Measurements from ENCODE around the gene ZC3H18.

The ZC3H18 gene

DNA sequence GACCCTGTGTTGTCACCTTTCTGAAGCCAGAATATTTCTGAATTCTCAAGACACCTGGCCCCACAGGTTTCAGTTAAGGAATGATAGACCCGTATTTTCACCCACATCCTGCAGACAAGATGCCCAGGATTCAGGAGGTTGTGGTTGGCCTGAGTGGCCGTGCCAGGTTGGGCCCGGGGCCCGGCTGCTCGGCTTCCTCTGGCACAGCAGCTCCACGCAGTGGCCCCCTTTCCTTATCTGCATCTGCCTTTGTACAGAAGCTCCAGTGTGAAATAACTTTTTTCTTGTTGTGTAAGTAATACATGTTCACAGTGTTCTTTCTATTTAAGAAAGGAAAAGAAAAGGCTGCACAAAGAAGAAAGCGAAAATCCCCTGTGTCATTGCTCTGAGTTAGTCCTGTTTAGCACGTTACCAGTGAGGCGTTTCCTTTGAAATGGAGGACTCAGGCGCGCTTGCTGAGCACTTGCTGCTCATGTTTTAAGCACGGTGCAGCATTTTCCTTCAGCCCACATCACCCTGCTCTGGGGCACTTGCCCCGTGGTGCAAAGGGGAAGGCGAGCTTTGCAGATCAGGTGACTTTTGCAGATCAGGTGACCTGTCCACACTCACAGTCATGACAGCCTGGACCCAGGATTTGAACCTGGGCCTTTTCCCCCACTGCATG is 12.8 kb downstream of the ZC3H18 start:
- no peak for DNase-seq (ENCODE audit: low spot score)

DNA sequence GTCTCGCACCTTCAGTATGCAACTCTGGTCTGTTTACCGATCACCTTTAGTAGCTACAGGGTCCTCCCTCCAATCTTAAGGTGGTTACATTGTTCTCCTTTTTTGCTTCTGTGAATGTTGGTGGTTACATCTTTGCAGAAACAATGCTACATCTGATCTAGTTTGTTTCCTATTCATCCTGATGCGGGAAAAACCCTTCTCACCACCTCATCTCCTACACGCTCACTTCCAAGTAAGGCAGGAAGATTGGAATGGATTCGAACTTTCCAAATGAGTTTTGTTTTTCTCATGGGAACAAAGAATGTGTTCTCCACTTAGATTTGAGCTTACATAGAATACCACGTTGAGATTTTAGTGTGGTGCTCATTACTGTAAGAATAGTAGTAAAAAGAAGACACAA is 14.5 kb downstream of the ZC3H18 start:
- DNase-seq (ENCODE audit: low spot score): no peak

DNA sequence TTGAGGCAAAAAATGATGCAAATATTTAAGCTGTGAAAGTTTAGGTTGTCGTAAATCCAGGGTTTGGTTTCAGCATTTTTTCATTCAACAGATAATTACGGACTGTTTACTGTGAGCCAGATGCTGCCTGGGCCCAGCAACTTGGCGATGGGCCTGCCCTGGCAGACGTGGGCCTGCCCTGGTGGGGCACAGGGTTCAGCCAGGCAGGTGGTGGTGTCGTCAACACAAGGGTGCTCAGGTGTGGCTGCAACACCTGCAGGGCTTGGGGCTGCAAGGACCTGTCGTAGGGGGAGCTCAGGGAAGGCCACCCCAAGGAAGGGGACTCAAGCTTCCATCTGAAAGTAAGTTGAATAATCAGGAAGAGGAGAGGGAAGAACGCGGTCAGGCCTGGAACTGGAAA is 15.1 kb downstream of the ZC3H18 start:
- no peak for DNase-seq (ENCODE audit: low spot score)

DNA sequence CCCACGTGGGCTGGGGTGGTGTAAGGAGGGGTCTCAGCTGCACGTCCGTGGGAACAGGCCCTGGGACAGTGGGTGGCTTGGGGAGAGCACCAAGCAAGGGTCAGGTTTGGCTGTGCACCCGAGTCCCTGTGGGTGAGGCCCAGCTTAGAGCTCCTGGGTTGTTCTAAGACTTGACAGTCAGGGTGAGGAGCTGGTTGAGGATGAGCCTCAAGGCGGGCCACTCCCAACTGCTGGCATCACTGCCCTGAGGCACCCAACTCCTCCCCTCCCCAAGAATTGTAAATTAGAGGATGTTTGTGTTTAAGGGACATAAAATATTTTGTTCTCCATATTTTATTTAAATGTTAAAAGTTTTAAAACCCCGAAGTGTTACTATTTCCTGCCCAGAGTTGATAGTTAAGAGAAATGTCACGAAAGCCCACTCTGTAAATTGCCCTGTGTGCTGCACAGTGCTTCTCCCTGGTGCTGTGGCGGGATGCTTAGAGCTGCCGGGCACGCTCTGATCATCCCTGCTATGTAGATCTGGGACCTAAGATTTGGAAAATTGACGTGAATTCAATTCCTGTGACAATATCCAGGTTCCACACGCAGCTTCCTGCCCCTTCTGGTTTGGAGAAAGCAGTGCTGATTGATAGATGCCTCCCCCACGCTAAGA is 15.9 kb downstream of the ZC3H18 start:
- no peak for DNase-seq (ENCODE audit: low spot score)

DNA sequence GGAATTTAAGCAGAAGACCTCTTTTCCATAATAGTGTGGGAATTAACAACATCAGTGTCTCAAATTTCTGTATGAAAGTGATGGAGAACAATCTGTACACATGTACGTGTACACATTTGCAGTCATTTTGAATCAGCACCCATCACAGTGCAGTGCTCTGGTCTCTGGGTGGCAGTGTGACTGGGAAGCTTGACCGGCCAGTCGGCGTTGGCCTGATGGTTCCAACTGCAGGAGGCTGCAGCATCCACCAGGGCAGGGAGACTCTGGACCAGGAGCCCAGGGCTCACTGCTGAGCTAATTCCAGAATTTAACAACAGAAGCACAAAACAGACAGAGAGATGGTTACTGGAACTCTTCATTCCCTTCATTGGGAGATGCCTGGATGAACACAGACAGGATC is 17.9 kb downstream of the ZC3H18 start:
- no peak for DNase-seq (ENCODE audit: low spot score)

DNA sequence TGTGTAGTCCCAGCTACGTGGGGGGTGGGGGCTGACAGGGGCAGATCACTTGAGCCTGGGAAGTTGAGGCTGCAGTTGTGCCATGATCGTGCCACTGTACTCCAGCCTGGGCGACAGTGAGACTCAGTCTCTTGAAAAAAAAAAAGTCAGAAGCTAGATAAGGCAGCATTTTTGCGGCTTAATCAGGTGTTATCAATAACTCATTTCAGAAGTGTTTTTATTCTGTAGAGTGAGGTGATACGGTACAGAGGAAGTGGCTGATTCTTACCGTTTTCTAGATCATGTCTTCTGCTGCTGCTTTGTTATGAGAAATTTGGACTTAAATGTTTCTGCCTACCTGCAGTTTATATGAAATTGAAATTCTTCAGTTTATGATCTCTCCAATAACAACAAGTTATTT is 18.6 kb downstream of the ZC3H18 start:
- DNase-seq (ENCODE audit: low spot score): no peak

DNA sequence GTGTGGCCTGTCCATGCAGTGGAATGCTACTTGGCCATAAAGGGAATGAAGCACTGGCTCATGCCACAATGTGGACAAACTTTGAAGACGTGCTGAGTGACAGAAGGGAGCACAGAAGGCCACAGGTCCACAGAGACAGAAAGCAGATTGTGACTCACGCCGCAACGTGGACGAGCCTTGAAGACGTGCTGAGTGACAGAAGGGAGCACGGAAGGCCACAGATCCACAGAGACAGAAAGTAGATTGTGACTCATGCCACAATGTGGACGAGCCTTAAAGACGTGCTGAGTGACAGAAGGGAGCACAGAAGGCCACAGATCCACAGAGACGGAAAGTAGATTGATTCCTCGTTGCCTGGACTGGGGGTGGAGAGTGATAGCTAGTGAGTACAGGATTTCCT is 19.2 kb downstream of the ZC3H18 start:
- DNase-seq (ENCODE audit: low spot score): no peak

DNA sequence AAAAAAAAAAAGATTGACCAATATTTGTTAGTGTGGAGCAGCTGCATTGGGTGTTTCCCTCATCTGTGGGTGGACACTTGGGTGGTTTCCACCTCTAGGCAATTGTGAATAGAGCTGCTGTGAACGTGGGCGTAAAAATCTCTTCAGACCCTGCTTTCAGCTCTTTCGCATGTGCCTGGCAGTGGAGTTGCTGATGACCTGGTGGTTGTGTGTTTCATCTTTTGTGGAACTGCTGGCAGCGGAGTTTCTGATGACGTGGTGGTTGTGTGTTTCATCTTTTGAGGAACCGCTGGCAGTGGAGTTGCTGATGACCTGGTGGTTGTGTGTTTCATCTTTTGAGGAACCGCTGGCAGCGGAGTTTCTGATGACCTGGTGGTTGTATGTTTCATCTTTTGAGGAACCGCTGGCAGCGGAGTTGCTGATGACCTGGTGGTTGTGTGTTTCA is 21.4 kb downstream of the ZC3H18 start:
- DNase-seq (ENCODE audit: low spot score): no peak

DNA sequence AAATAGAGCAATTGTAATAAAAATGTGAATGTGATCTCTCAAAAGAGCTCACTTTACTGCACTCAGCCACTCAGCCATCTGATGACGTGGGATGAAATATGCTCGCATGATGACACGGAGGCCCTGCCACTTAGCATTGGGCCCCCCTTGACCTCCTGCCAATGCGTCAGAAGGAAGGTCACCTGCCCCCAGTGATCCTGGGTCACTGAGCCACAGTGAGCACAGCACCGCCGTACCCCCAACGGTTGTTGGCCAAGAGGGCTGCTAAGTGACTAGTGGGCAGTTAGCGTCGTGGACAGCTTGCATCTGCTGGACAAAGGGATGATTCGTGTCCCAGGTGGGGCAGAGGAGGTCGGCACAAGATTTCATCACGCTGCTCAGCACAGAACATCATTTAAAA is 22.9 kb downstream of the ZC3H18 start:
- DNase-seq (ENCODE audit: low spot score): no peak

DNA sequence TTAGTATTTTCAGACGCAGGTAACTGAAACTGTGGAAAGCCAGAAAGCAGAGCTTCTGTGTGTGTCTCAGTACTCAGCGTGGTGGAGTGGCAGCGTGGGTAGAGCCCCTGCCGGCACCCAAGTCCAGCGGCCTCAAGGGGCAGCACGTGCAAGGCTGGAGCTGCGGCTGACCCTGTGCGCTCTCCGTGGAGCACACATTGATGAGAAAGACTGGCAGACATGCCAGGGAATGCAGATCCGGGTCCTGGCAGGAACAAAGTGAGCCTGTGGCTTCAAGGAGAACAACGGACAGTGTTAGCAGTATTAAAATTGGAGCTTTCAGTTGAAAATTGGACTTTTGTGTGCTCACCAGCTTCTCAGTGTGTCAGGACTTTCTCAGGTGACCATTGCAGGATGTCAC is 23.3 kb downstream of the ZC3H18 start:
- DNase-seq (ENCODE audit: low spot score): no peak

DNA sequence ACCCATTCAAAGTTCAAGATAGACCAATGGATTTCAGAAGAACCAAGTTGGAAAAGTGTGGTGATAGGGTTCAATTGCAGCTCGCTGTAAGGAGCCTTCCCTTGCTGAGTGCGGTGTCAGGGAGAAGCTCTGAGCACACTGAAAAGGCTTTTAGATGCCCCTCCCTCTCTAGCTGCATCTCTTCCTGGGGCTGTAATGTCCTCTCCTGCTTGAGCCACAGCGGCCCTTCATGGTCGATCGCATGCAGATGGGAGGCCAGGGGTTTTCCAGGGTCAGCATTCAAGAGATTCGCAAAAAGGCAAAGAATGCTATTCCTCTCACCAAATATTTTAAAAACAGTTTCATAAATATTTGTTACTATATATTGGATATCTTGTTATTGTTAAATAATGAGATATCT is 23.7 kb downstream of the ZC3H18 start:
- DNase-seq (ENCODE audit: low spot score): no peak

DNA sequence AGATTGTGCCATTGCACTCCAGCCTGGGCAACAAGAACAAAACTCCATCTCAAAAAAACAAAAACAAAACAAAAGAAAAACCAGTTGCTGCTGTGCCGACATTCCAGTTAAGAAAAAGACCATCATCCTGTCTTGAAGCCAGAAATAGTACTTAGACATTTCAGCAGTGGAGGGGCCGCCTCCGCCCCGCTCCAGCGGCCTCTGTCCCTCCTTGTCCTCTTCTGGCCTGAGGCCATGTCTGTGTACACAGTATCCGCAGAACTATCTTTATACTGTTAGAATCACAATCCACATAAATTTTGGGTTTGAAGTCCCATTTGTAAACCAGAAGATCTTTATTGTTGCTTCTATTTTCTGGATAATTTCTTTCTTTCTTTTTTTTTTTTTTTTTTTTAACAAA is 24.9 kb downstream of the ZC3H18 start:
- no peak for DNase-seq (ENCODE audit: low spot score)

DNA sequence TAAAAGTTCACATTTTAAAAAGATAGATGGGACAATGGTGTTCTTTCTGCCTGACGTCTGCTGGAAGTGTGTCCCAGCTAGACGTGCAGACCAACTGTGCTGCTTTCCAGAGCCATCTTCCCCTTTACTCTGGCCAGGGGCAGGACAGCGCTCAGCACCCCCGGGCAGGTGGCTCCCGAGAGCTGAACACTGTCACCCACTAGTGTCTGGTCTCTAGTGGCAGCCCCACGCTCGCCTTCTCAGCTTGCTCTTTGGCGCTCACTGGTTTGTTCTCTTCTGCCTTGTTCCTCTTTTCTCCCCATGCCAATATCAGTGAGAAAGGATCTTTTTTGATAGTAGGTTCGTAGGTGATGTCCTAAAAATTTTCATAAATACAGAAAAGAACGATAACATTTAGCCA is 25.7 kb downstream of the ZC3H18 start:
- no peak for DNase-seq (ENCODE audit: low spot score)

DNA sequence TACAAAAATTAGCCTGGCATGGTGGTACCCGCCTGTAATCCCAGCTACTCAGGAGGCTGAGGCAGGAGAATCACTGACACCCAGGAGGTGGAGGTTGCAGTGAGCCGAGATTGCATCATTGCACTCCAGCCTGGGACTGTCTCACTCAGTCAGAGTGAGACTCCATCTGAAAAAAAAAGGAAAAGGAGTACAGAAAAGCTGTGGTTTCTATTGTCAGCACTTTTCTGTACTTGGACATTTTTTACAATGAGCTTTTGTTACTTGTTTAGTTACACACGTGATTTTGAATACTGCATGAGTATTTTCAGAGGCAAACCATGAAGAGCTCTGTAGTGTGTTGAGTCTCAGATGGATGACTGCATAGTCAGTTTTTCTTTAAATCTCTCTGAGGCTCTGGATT is 26.3 kb downstream of the ZC3H18 start:
- DNase-seq (ENCODE audit: low spot score): no peak

DNA sequence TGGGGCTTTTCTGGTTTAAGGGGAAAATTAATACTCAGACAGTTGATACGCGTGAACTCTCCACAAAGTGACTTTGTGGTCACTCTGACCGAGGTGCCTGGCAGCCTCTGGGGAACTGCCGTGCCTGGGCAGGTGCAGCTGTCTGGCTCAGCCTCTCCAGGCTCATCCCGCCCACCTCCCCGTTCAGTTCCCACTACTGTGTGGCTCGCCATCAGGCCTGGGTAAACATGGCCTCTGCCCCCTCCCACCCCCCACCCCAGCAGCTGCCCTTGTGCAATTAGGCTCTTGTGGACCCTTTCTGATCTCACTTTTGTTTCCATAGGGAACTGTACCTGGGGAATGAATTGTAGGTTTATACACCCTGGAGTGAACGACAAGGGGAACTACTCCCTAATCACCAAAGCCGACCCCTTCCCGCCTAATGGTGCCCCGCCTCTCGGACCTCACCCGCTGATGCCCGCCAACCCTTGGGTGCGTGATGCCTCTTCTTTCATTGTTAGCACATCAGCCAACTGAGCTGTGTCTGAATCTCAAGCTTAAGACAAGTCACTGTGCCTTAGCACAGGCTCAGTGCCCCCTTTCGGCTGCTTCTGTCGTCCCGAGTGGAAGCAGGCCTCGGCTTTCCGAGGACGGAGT is 27.8 kb downstream of the ZC3H18 start:
- no peak for DNase-seq (ENCODE audit: low spot score)

DNA sequence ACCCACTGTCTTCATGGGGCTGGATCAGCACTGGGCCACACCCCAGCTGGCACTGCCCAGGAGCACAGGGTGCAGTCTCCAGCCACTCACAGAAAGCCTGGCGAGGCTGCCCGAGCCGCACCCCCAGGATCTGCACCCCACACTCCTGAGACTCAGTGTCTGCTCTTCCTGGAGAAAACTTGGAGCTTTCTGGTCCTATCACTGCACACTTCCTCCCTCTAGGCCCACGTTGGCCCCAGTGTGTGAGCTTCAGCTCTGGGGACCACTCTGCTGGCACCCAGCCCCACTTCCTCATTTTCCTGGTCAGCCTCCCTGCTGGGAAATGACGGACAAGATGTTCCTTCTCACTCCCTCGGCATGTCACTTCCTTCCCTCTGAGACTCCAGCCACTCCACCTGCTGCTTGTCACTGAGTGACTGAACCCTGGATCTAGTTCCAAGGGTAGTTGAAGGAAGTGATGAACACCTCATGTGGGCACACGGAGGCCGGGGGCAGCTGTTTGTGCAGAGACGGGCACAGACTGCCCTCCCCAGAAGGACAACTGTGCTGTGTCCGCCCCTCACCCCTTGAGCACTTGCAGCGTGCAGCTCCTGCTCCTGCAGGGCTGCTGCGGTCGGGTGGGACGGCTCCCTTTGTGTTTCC is 29.0 kb downstream of the ZC3H18 start:
- DNase-seq (ENCODE audit: low spot score): no peak

DNA sequence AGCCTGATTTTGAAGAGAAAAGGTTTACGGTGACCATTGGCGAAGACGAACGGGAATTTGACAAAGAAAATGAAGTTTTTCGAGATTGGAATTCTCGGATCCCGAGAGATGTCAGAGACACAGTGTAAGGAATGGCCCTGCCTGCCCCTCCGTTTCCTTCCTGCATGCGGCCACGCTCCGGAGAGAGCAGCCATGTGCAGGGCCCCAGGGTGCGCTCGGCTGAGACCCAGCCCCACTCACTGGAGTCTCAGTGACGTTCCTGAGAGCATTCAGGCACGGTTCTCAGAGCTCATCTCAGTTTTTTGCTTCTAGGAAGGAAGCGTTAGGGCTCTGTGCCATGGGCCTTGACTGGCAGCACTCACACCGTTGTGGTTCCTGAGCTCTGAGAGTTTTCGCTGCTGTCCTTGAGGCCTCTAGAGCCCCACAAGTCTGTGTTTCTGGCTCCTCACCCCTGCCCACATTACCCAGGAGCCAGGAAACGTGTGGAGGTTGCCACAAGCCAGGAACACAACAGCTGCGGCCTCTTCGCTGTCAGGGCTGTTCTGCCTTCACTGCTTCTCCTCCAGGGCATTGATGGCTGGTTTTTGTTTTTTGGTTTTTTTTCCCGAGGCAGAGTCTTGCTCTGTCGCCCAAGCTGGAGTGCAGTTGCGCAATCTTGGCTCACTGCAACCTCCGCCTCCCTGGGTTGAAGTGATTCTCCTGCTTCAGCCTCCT is 29.8 kb downstream of the ZC3H18 start:
- no peak for DNase-seq (ENCODE audit: low spot score)

DNA sequence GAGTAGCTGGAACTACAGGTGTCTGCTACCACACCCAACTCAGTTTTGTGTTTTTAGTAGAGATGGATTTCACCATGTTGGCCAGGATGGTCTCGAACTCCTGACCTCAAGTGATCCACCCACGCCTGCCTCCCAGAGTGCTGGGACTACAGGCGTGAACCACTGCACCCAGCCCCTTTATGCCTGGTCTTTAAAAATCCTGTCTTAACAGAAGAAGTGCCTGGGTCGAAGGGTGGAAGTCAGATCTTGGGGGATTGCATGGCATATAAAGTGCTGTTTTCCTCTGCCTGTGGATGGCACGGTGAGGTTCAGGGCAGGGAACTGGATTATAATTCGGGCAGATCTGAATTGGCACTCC is 30.3 kb downstream of the ZC3H18 start:
- DNase-seq (ENCODE audit: low spot score): no peak

DNA sequence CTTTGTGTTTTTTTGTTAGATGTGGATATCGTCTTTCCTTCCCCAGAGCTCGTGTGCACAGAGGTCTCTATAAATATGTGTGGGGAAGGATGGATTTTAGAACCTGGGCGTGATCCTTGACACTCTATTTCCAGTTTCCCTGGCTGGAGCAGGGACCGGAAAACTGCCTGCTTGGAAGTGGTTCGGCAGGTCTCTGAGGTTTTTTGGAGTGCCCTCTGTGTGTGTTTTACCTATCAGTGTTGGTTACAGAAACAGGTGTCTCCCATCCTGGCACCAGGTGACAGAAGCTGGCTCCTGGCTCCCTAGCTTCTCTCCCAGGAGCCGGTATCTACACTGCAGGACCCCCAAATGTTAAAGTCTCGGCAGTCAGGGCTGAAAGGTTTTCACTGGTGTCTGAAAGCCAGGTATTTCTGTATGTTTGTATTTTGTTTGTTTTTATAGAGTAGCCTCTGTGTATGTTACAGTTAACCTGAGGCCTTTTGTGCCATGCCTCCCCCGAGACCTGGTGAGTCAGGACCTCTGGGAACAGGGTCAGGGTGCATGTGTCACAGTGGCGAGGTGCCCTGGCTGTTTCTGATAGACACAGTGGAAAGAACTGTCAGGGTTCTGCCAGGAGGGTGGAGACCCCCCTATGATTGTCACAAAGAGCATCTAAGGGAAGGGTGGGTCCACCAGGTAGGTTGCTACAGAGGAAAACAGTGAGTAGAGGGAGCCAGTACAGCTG is 31.3 kb downstream of the ZC3H18 start:
- no peak for DNase-seq (ENCODE audit: low spot score)

DNA sequence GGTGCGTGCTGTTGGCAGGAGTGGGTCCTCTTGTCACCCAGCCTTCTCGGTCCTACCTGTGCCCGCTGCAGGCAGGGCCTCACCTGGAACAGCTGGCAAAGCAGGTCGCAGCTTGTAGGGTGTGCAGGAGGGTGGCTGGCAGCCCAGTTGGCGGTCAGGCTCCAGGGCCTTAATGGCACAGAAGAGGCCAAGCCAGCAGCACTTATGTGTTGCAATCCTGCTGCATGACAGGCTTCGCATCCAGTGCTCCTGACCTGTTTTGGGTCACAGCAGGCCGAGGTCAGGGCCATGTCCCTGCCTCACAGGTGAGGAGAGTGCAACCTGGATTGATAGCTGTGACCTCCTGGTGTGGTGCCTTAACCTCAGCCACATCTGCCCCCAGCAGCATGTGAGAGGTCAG is 31.9 kb downstream of the ZC3H18 start:
- DNase-seq (ENCODE audit: low spot score): no peak

DNA sequence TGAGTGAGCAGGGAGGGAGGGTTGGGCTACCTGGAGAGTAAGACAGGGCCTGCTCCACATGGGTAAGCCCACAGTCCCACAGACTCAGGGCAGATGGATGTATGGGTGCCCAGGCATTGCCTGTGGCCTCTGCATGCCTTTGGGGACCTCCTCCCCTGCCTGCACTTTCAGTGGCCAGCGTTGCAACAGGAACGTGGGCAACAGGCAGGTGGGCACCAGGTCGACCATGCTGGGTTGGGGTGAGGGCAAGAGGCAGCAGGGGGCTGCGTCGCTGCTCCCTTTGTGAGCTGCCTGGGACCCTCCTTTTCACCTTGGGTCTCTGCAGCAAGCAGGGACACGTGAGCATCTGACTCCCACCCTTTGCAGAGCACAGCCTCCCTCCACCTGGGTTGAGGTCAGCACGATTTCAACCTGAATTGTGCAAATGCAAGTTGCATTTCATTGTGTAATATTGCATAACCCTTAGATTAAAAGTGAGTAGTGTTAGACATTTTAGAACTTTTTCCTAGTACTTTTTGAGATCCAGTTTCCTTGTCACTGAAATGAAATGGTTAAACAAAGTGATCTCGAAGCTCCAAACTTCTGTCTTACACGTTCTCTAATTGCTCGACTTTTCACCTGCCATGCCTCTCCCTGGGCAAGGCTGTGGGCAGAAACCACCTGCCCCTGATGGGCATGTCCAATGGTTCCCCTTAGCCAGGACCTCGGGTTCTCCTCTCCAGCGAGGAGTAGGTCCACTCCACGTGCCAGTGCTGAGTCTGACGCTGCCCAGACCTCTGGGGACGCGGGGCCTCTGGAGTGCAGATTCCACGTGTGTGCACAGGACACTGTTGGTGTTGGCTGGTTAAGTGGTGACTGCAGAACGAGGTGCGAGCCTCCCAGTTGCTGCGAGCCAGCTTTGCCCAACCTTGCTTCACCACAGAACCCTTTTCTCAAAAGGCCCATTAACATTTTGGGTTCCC is 35.3 kb downstream of the ZC3H18 start:
- DNase-seq (ENCODE audit: low spot score): no peak

Data from AG08396 (cell line).